Smooth muscle cell (in vitro differentiated cells): ENCODE data around the gene CIRBP. TPM values are rescaled to one million over a fixed set of nuclear protein-coding genes. Genes with fewer than 3 reads are reported as not detected.
A peak's percentile ranks its signal among the peaks of the same experiment; 100 is the strongest.

Source experiments
- DNase-seq: peaks from one replicate; lab custom pipeline; 2025; ENCODE audit not compliant: unreplicated experiment; lab: John Stamatoyannopoulos, UW
- H2AFZ ChIP-seq: fragments of 200-600 bp; sonication (generic); 2 replicates; pipeline ENCODE4 v1.6.0; 2016; ENCODE audit warnings: antibody characterized with exemption, low read depth, mild to moderate bottlenecking
- H3F3A ChIP-seq: fragments of 200-600 bp; sonication (generic); 2 replicates; pipeline ENCODE4 v1.6.0; 2017; ENCODE audit warnings: antibody characterized with exemption, low read depth
- H3K27ac ChIP-seq: fragments of 200-600 bp; sonication (generic); 2 replicates; pipeline ENCODE4 v1.5.1; 2016; ENCODE audit warnings: low read depth, mild to moderate bottlenecking
- H3K27me3 ChIP-seq: fragments of 200-600 bp; sonication (generic); 2 replicates; pipeline ENCODE4 v1.6.1; 2016; ENCODE audit warnings: low read depth, mild to moderate bottlenecking
- H3K36me3 ChIP-seq: fragments of 200-600 bp; sonication (generic); 2 replicates; pipeline ENCODE4 v1.5.1; 2016; ENCODE audit warnings: low read depth
- H3K4me1 ChIP-seq: fragments of 200-600 bp; sonication (generic); 2 replicates; pipeline ENCODE4 v1.5.1; 2016; ENCODE audit warnings: low read depth
- H3K4me2 ChIP-seq: fragments of 200-600 bp; sonication (generic); 2 replicates; pipeline ENCODE4 v1.6.0; 2016; ENCODE audit warnings: mild to moderate bottlenecking
- H3K4me3 ChIP-seq: fragments of 200-600 bp; sonication (generic); 2 replicates; pipeline ENCODE4 v1.5.1; 2016; ENCODE audit warnings: mild to moderate bottlenecking
- H3K79me2 ChIP-seq: fragments of 200-600 bp; sonication (generic); 2 replicates; pipeline ENCODE4 v1.6.0; 2016; ENCODE audit warnings: low read depth, mild to moderate bottlenecking
- H3K9ac ChIP-seq: fragments of 200-600 bp; sonication (generic); 2 replicates; pipeline ENCODE4 v1.6.0; 2016; ENCODE audit warnings: low read depth
- H3K9me3 ChIP-seq: fragments of 200-600 bp; sonication (generic); replicated peaks from 2 replicates; pipeline ENCODE4 v1.5.1; 2016; ENCODE audit warnings: low read depth
- H4K20me1 ChIP-seq: fragments of 200-600 bp; sonication (generic); 2 replicates; pipeline ENCODE4 v1.6.0; 2016; ENCODE audit warnings: low read depth
- CTCF ChIP-seq: fragments of 200-600 bp; sonication (generic); IDR thresholded peaks from 2 replicates; pipeline ENCODE4 v1.5.1; 2017; ENCODE audit warnings: borderline replicate concordance, mild to moderate bottlenecking, antibody characterized with exemption; ENCODE audit not compliant: insufficient read depth, poor library complexity, severe bottlenecking
- WGBS: methylation state at CpG from one replicate; pipeline ENCODE4 v1.1.7; 2016; ENCODE audit warnings: low lambda C conversion rate; 5-methylcytosine and 5-hydroxymethylcytosine counted together
- polyA plus RNA-seq: library from polyadenylated mRNA; unstranded; fragments of >200 nt; fragmentation: Nextera tagmentation; extraction: Ambion mirVana; gene quantifications from 2 replicates; pipeline ENCODE4 v1.2.1, GENCODE V29; 2016
- total RNA-seq: library from RNA; depleted of rRNA; stranded (reverse); fragments of >200 nt; gene quantifications from 2 replicates; pipeline ENCODE4 v1.2.3, GENCODE V29; 2014

Gene CIRBP
- total and polyA plus RNA-seq, 2 experiments from 2014 or later, result 122 to 215 TPM

GRCh38 chr19:1269478-1270212, 513 bp downstream of the CIRBP start:
- Histone ChIP-seq H3K4me1 (peaks cover 52% of the 10 kb centered on the region), H3K4me2 (peak overlapping the region; percentile 87), H2AFZ (no peak overlapping the region), H3K27ac (peak overlapping the region; percentile 94), H4K20me1 (peaks cover 53% of the 10 kb centered on the region), H3K9me3 (no peaks in the 10 kb centered on the region), H3K27me3 (no peaks in the 10 kb centered on the region), H3K4me3 (peak overlapping the region; percentile 67), H3K79me2 (peaks cover 48% of the 10 kb centered on the region), H3F3A (peaks cover 58% of the 10 kb centered on the region), H3K36me3 (peaks cover 8% of the 10 kb centered on the region), H3K9ac (peak overlapping the region; percentile 89)
- DNase-seq, result peak; percentile 82
- 1% methylated on average over 51 of the region's 64 CpGs for WGBS
- TF ChIP-seq CTCF, result peak; percentile 1

GRCh38 chr19:1270213-1270853, 1.2 kb downstream of the CIRBP start:
- Histone ChIP-seq H3K4me3 (peak overlapping the region; percentile 67), H3K9me3 (no peaks in the 10 kb centered on the region), H2AFZ (no peak overlapping the region), H4K20me1 (peaks cover 53% of the 10 kb centered on the region), H3K4me1 (peaks cover 51% of the 10 kb centered on the region), H3K4me2 (peak overlapping the region; percentile 87), H3F3A (peaks cover 63% of the 10 kb centered on the region), H3K27me3 (no peaks in the 10 kb centered on the region), H3K36me3 (peaks cover 8% of the 10 kb centered on the region), H3K27ac (peak overlapping the region; percentile 94), H3K79me2 (peaks cover 51% of the 10 kb centered on the region), H3K9ac (peak overlapping the region; percentile 89)
- TF ChIP-seq CTCF, result no peak
- WGBS, result 55% methylated on average over 8 of the region's 8 CpGs
- DNase-seq, result no peak

- Histone ChIP-seq H3K27ac (peak overlapping the region; percentile 94), H3K4me1 (peaks cover 48% of the 10 kb centered on the region), H3K36me3 (peaks cover 8% of the 10 kb centered on the region), H3K4me3 (peak overlapping the region; percentile 67), H3K79me2 (peaks cover 53% of the 10 kb centered on the region), H3K9me3 (no peaks in the 10 kb centered on the region), H4K20me1 (peaks cover 53% of the 10 kb centered on the region), H2AFZ (no peak overlapping the region), H3K9ac (peak overlapping the region; percentile 89), H3K27me3 (no peaks in the 10 kb centered on the region), H3K4me2 (peak overlapping the region; percentile 87), H3F3A (peaks cover 61% of the 10 kb centered on the region)
- no peak for TF ChIP-seq CTCF
- DNase-seq, result no peak
- WGBS, result 90% methylated on average over 18 of the region's 26 CpGs
Measured at GRCh38 chr19:1270854-1271527, 1.9 kb downstream of the CIRBP start.
